Cerebellar cortex (tissue), 1 donor: ENCODE results near the gene ANK2.
"Not testable (repeated sequence)": the region's sequence is repeated elsewhere in the genome, so short reads cannot be mapped to it uniquely, and the experiment has no call there.

Source experiments
- DNase-seq: peaks from one replicate; pipeline ENCODE4 v3.0.0-alpha.2; 2015; ENCODE audit warnings: low spot score

The ANK2 gene

GRCh38 chr4:113148925-113149324, 99.5 kb downstream of the ANK2 start:
- DNase-seq, result no peak

- no peak for DNase-seq
Observed at GRCh38 chr4:113153529-113154101, 104.2 kb downstream of the ANK2 start.

GRCh38 chr4:113154281-113154680, 104.8 kb downstream of the ANK2 start:
- no peak for DNase-seq

DNA sequence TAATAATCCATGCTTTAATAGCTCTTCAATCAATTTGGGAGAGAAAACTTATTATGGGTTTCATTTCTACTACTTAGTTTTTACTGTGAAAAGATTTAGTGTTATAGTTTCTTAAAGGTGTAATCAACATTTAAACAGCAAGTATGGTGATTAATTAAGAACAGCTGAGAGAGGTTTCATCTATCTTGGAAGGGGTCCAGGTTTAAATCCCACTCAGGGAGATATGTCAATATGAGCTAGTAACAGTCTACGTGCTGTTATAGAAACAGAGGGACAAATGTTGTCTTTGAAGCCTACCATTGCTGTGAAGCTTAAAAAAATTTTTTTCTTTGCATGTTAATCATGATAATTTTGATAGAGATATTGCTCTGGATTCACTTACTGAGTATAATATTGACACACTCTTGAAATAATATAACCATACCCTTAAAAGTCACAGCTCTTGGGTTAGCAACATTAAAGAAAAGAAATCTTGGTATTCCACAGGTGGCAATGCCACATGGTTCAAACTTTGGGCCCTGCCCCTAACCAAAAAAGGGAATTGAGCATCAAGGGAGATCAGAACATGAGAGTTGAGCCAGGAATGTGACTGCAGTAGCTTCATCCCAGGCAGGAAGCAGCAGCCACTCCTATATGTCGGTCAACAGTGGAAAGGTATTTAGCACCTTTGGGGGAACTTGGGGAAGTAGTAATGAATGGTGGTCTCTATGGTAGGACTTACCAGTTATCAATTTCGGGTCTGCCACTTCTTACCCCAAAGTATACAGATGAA, 107.8 kb downstream of the ANK2 start:
- DNase-seq, result no peak

- no peak for DNase-seq
Observed at GRCh38 chr4:113159942-113160545, 110.6 kb downstream of the ANK2 start.

DNA sequence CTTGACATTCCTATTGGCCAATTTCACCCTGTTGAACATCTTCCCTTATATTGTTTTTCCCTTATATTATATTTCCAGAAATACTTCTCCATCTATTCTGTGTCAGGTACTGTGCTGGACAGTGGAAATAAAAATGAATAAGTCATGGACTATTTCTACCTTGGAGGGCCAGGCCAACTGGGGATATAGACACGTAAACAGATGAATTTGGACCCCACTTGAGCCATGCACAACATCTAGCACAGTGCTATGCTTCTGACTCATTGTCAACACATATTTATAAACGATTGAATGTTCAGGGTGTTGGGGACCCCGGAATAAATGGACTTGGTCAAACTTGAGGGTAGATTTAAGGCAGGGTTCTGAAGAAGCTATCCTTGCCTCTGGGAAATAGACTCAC, 111.1 kb downstream of the ANK2 start:
- no peak for DNase-seq

GRCh38 chr4:113162089-113162488, 112.6 kb downstream of the ANK2 start:
- no peak for DNase-seq

DNA sequence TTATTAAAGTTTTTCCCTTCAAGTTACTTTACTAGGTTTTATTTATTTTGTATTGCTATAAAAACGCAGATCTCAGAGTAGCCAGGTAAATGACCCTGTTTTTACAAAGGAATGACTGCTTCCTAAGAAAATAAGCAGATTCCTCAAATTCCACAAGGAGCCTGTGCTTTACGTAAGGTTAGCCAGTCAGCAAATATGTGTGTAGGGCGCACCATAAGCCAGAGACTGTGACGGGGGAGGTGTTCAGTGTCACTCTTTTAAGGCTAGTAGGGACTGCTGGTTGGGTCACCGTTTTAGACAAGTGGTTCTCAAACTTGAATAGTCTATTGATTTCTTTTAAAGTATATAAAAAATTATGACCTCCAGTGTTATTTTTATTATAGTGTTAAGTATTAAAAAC, 119.9 kb downstream of the ANK2 start:
- DNase-seq, result no peak

GRCh38 chr4:113170115-113170804, 120.8 kb downstream of the ANK2 start:
- no peak for DNase-seq

GRCh38 chr4:113170805-113171468, 121.5 kb downstream of the ANK2 start:
- no peak for DNase-seq

- no peak for DNase-seq
Observed at GRCh38 chr4:113173126-113173792, 123.8 kb downstream of the ANK2 start.

DNA sequence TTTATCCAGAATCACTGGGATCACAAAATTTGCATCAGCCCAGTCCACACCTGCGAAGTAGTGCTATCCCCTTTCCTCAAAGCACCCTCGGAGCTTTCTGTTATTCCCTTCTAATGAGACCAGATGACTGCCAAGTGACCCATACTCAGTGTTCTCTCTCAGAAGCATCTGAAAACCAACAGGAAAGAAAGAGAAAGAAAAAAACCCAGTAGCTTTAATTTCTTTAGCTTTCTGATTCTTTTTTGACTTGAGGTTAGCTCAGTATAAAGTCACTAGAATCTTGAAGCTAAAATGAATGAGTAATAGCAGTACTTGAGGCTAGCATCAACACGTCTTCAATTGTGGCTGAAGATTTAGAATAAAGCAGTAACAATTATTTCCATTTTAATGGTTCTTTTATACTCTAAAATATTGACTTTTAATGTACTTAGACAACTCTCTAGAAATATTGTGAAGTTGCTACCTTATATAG, 124.4 kb downstream of the ANK2 start:
- DNase-seq, result no peak

DNA sequence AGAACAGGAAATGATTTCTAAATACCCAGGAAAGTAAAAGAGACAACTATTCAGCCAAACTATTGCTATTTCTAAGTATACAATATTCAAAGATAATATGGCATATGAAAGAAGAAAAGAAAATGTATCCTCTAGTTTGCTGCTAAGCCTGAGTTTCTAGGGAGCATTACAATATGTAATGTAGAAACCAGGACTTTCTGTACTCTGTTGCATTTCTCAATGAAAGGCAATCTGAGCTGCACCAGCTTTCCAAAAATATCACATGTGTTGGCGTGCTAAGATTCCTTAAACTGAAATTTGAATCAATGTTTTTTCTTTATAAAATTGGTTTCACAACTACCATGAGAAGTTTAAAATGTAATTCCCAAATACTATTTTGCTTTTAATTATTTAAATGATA, 129.6 kb downstream of the ANK2 start:
- DNase-seq, result no peak

DNA sequence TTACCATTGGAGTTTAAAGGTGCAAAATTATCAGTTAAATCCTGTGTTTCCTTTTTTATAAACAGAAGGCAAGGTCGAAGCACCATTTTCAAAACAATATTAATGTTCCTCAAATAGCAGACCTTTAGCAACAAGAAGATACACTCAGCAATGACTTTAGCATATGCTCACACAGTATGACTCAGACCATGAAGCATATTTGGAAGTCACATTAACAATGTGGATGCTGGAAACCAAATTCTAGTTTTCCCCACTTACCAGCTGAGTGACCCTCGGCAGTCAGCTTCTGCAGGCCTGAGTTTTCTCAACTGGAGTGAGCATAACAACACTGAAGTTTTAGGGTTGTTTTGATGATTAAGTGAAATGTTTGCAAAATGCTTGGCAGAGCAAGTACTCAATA, 130.5 kb downstream of the ANK2 start:
- DNase-seq, result peak; percentile 71

DNA sequence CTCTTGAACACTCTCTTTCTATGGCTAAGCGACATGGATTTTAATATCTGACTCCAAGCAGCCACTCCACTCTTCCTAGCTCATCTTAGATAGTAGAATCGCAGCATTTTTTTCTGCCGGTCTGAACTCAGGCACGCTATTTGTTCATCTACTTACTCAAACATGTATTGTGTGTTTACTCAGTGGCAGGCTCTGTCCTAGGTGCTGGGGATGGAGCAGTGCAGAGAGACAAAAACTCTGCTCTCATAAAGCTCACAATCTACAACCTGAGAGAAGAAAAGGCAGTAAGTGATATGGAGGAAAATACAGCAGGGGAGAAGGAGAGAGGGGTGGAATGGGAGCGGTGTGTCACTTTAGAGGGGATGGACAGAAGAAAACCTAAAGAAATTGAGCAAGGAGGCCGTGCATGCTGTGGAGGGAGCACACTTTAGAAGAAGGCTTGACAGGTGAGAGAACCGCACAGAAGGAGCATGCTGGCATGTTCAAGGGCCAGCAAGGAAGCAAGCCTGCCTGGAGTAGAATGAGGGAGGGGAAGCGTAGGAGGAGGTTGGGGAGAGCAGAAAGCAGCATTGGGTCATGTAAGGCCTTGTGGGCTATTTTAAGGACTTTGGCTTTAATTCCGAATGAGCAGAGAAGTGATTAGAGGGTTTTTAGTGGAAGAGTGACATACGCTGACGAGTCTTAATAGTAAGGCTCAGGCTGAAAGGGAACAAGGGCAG, 132.0 kb downstream of the ANK2 start:
- peak; percentile 91 for DNase-seq

DNA sequence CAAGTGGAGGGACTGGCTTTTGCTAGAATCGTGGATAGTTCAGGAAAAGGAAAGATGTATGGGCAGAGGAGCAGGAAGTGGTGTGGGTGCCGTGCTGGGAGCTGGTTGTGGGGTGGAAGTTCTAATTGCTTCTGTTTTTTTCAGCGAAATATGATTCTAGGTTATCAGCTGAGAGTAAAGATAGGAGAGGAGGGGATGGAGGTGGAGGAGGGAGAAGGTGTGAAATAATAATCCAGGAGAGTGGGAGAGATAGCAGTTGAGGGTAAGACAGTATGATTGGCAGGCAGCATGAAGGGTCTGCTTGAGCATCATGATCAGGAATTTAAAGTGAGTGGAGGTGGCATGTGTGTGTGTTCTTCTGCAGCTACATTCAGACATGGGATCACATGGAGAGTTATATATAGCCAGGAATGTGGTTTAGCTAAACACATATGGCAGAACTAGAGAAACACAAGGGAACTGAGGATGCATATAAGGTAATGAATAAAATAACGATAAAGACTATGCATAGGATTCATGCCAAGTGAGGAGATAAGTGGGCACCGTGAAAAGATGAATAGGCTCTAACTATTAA, 133.7 kb downstream of the ANK2 start:
- DNase-seq, result no peak

DNA sequence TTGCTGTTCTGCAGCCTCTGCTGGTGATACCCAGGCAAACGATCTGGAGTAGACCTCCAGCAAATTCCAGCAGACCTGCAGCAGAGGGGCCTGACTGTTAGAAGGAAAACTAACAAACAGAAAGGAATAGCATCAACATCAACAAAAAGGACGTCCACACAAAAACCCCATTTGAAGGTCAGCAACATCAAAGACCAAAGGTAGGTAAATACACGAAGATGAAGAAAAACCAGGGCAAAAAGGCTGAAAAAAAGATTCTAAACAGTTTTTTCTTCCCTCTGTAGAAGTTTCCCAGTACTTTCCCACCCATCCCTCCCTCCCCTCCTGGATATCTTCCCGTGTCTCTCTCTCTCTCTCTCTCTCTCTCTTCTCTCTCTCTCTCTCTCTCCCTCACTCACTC, 136.8 kb downstream of the ANK2 start:
- not testable (repeated sequence) for DNase-seq

DNA sequence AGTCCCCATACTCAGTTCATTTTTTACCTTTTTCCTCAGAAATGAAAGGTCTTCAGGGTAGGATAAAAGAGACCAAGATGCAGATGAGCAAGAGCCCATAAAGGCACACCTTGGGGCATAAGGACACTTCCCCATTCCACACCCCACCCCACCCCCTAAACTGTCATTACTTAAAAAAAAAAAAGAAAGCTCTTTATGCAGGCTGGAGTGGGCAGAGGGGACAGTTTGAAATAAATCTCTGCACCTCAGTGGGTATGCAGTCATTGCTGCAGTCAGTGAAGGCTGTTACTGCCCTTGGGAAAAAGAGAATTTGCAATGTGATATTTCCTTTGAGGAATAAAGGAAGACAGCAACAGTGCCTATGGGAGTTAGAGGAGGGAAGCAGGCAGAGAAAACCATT, 137.5 kb downstream of the ANK2 start:
- no peak for DNase-seq

- DNase-seq, result no peak
Observed at GRCh38 chr4:113187358-113187757, 137.9 kb downstream of the ANK2 start.

GRCh38 chr4:113189546-113189945, 140.1 kb downstream of the ANK2 start:
- no peak for DNase-seq

- DNase-seq, result no peak
Observed at GRCh38 chr4:113209153-113209552, 159.7 kb downstream of the ANK2 start.
